Measurements from ENCODE around the gene MAPK1IP1L.
A peak's percentile ranks its signal among the peaks of the same experiment; 100 is the strongest.
"Not testable (repeated sequence)": the region's sequence is repeated elsewhere in the genome, so short reads cannot be mapped to it uniquely, and the experiment has no call there.

The MAPK1IP1L gene

DNA sequence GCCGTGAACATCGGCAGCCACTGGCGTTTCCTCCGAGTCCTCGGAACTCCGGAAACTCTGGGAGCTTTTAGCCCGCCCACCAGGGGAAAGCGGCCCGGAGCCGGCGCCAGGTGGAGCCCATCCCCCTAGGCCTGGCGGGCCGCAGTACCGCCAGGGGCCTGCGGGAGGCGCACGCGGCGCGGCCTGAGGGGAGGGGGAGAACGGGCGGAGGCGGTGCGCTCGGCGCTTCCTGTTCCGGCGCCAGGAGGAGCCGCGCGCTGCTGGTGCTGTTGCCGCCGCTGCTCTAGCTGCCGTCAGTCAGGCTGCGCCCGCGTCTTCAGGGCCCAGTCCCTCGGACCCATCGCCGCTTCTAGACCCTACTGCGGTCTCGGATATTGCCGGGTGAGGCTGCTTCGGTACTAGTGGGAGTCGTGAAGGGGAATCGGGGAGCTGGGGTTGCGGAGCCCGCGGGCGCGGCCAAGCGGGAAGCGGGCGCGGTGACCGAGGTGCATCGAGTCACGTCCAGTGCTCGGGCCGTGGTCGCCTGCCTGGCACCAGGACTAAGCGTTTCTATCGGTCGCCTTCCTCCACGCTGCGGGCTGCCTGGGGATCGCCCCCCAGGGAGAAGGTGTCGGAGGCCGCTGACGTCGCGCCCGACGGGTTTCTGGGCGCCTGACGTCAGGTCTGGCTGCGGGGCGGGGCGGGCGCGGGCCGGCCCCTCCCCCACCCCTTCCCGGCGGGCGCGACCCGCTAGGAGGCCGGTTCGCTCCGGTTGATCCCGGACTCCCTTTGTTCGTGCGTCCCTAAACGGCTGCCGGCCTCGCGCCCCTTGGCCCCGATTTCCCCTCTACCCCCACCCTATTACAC, at the start of gene MAPK1IP1L:
MAPK1IP1L (plus strand) TSS at position 225 of the 846 bp plus-strand sequence. CDS start 10,037 bp downstream, outside the sequence.
- DNase-seq = peak; percentile 98

- DNase-seq = no peak
These were observed 46.4 kb upstream of the MAPK1IP1L start for GRCh38 chr14:55005071-55005470.

- no peak for DNase-seq
These were observed 36.4 kb upstream of the MAPK1IP1L start for GRCh38 chr14:55015006-55015405.

GRCh38 chr14:55019968-55020554, 31.4 kb upstream of the MAPK1IP1L start:
- no peak for DNase-seq

GRCh38 chr14:55024365-55024764, 27.1 kb upstream of the MAPK1IP1L start:
- DNase-seq = not testable (repeated sequence)

GRCh38 chr14:55025948-55026347, 25.5 kb upstream of the MAPK1IP1L start:
- DNase-seq = no peak

- no peak for DNase-seq
These were observed 25.0 kb upstream of the MAPK1IP1L start for GRCh38 chr14:55026441-55026792.

DNA sequence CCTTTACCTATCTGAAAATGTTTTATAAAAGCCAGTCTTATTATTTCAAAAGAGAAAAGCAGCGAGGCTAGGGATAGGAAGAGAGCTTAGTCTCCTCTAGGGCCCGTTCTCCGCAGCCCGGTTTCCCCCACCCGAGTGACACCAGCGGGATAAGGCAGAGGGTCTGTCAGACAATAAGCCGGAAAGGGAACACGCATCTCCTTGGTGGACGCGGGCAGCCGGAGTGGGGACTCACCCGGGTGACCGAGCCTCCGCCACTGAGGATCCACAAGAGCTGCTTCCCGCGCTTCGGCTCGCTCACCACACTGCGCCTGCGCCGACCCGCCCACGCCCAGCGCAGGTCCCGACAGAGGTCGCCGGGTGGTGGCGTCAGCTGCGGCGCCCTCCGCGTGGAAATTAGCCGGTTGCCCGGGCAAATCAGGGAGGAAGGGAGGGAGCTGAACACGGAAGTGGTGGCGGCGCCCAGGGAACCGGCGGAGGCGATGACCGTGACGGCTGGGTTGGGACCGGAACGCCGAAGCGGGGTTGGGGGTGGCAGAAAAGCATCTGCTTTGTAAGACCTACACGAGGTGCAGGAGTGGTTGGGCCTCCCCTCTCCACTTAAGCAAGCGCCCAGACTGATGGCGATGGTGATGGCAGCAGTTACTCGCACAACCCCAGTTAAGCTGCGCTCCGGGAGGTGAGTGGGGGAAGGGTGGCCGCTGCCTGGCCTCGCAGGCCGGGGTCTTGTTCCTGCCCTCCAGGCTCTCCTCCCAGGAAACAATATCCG, 24.5 kb upstream of the MAPK1IP1L start, which contains the start of the genes SOCS4 and WDHD1:
SOCS4 (plus strand) TSS at position 444 of the 769 bp plus-strand sequence. CDS start 15,806 bp downstream, outside the sequence.
WDHD1 (minus strand) TSS at position 307 of the 769 bp plus-strand sequence. CDS start 312 bp downstream, outside the sequence.
- peak; percentile 97 for DNase-seq

DNA sequence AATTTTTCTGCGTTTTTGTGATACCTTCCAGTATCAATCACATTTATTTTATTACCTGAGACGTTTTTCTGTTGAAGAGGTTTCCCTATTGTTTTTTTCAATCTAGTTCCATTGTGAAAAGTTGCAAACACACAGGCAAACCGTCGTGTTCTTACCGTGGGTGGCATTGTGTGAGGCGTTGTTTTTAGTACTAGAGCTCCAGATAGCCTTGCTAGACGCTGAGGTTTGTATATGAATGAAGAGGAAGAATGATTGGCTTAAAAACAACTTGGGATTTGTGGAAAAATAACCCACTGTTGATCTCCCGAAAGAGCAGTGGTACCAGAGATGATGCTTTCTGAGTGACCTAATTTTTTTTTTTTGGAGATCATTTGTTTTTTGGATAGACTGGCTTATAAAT, 23.4 kb upstream of the MAPK1IP1L start:
- DNase-seq = no peak

- DNase-seq = no peak
These were observed 23.0 kb upstream of the MAPK1IP1L start for GRCh38 chr14:55028476-55028875.

- no peak for DNase-seq
These were observed 20.3 kb upstream of the MAPK1IP1L start for GRCh38 chr14:55031190-55031589.

DNA sequence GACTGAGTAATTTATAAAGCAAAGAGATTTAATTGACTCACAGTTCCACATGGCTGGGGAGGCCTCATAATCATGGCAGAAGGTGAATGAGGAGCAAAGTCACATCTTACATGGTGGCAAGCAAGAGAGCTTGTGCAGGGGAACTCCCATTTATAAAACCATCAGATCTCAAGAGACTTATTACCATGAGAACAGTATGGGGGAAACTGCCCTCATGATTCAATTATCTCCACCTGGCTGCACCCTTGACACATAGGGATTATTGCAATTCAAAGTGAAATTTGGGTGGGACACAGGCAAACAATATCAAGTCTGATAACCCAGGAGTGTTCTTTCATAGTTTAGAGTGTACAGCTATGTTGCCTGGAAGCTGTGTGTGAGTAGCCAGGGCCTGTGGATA, 13.5 kb upstream of the MAPK1IP1L start:
- not testable (repeated sequence) for DNase-seq

- DNase-seq = no peak
These were observed 12.7 kb upstream of the MAPK1IP1L start for GRCh38 chr14:55038708-55039107.

GRCh38 chr14:55043528-55043927, 7.9 kb upstream of the MAPK1IP1L start:
- DNase-seq = no peak

- DNase-seq = no peak
These were observed 6.4 kb upstream of the MAPK1IP1L start for GRCh38 chr14:55045087-55045486.

DNA sequence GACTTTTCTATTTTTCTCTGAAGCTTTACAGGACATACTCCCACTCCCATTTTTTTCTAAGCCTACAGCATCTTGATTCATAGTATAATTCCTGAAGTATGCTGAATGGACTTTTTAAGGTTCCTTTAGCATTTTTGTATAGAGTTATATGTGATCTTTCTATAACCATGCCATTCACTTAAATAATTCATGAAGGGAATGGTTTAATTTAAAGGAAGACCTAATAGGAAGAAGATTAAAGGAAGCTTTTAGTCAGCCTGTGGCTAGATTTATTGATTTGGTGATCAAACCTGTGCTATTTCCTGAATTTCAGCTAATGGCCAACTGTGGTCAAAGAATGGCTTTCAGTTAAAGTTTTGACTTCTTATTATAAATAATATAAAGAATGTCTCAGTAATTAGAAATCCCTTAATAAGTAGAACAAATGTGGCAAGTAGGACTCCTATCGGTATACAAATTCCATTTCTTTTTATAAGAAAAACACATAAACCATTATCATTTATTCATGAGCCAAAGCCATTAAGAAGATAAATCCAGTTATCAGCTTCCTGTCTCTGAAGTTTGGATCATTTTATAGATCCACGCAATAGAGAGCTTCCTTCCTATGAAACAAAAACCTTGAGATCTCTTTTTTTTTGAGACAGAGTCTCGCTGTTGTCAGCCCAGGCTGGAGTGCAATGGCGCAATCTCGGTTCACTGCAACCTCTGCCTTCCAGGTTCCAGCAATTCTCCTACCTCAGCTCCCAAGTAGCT, 4.0 kb upstream of the MAPK1IP1L start:
- no peak for DNase-seq

DNA sequence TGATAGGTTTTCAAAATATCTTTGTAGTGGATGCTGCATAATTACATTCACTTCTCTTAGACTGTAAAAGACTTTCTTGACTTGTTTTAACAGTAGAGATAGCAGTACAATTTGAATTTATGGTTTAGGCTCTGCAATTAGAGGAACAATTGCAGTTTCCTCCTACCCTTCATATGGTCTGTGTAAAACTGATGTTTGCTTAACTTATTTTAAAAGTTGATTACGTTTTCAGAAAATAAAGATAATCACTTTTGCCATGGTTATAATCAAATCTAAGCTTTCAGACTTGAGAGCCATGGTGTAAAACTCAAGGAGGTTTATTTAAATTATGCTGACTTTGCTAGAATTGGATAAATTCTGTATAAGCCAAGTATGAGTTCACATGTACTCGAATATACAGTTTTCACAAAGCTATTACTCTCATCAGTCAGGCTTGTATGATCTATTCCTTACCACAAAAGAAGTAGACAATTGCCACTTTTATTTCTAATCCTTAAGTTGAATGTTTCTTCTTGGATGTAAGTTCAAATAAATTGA, 2.5 kb upstream of the MAPK1IP1L start:
- no peak for DNase-seq

DNA sequence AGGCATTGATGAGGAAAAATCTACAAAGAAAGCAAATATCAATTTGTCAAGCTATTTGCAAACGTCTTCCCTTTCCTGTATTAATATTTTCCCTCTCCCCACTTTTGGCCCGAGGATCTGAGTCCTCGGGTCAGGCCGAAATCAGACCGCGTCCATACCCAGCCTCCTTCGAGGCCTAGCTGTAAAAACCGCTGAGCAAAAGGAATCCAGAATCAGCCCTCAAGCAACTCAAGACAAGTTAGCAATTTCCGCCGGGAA, 353 bp upstream of the MAPK1IP1L start:
- no peak for DNase-seq

- no peak for DNase-seq
These were observed 953 bp downstream of the MAPK1IP1L start for GRCh38 chr14:55052269-55052930.

DNA sequence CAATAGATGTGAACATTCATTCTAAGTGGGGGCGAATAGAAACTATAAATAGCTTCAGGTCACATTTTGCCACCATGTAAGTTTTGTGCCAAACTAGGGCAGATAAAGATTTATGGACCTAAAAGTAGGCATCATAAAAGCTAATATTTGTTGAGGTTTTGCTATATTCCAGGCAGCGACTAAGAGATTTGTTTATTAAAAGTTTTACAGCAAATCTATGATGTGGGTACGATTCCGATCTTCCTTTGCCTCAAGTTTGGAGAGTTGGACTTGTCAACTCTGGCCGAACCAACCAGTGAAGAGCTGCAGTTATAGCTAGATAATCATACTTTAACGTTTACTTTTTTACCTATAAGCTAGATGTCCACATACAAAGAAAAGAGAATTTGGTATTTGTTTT, 1.6 kb downstream of the MAPK1IP1L start:
- DNase-seq = no peak

DNA sequence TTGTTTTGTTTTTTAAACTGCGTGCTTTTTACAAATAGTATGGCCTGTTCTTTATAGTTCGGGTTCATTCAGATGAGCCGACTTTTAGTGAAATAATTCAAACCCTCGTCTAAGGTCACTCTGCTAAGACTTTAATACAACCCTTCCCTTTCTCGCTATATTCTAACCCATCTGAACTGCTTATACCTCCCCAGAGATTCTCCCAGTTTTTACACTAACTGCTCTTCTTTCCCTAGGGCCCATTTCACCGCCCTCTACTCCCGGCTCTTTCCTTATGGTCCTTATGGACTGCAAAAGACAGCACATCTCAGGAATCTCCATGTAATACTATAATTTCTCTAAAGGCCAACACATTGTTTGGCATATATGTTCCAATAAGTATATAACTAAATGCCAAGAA, 2.1 kb downstream of the MAPK1IP1L start:
- DNase-seq = no peak

- DNase-seq = no peak
These were observed 2.7 kb downstream of the MAPK1IP1L start for GRCh38 chr14:55054098-55054497.
